Ascending aorta (tissue), 2 donors: ENCODE data around the gene POLR1E. TPM values are rescaled to one million over a fixed set of nuclear protein-coding genes. Genes with fewer than 3 reads are reported as not detected.
A peak's percentile ranks its signal among the peaks of the same experiment; 100 is the strongest.

Experiments used
- DNase-seq, 2 donors: peaks; one replicate each; pipeline ENCODE4 v3.0.0-alpha.2; 2019; ENCODE audit warnings: low spot score in 2 of 2
- H3K27ac ChIP-seq, 2 donors: fragments of 200-600 bp; sonication (generic); one replicate each; pipeline ENCODE4 v1.5.1; 2016 to 2017; ENCODE audit warnings: mild to moderate bottlenecking in 1 of 2
- H3K27me3 ChIP-seq: fragments of 200-600 bp; sonication (generic); one replicate; pipeline ENCODE4 v1.5.1; 2017
- H3K36me3 ChIP-seq, 2 donors: fragments of 200-600 bp; sonication (generic); one replicate each; pipeline ENCODE4 v1.5.1; 2016
- H3K4me1 ChIP-seq, 2 donors: fragments of 200-600 bp; sonication (generic); one replicate each; pipeline ENCODE4 v1.5.1; 2016 to 2017; ENCODE audit warnings: mild to moderate bottlenecking in 1 of 2
- H3K4me3 ChIP-seq, 2 donors: fragments of 200-600 bp; sonication (generic); one replicate each; pipeline ENCODE4 v1.5.1; 2016 to 2017; ENCODE audit warnings: mild to moderate bottlenecking in 1 of 2
- H3K9me3 ChIP-seq, 2 donors: fragments of 200-600 bp; sonication (generic); one replicate each; pipeline ENCODE4 v1.5.1; 2016
- intact Hi-C: fragments of 100-400 bp; cut with DNase I; formaldehyde crosslinking; loops from one replicate; pipeline ENCODE4 v1.15.1; 2023
- total RNA-seq: library from RNA; depleted of rRNA; stranded (reverse); fragments of >200 nt; gene quantifications from one replicate; pipeline ENCODE4 v1.1.0, GENCODE V29; 2016
- TF ChIP-seq, protein P1 (sequence below), 3 experiments: fragments of 200-600 bp in 2 of 3; fragments of 450-650 bp in 1 of 3; sonication (generic) in 2 of 3; IDR thresholded peaks; one replicate each; pipeline ENCODE4 v1.5.1; 2016 to 2019; ENCODE audit warnings: antibody characterized with exemption in 3 of 3, mild to moderate bottlenecking in 1 of 3, moderate library complexity in 1 of 3

POLR1E gene
- total RNA-seq, 1 donor from 2014 or later: 18.0 TPM

DNA sequence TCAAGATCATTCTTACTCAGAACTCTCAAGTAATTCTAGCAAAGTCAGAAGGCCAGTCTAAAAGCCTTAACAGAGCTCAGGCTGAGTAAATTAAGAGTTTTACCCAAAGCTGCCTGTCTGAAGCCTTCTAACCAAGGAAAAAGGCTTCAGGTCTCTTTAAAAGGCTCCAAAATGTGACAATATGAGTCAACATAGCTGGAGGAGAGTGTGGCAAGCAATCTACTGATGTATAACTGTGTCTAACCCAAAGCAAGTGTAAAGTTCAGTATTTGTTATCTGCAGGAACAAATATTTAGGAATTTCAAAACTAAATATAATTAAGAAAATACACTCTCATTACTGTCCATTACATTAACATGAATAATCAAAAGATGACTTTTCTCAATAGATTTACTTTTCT lies 31.5 kb upstream of the POLR1E start:
- H3K27ac ChIP-seq: no peak overlapping the region
- no peak overlapping the region for H3K4me3 ChIP-seq
- DNase-seq: no peak
- H3K4me1 ChIP-seq: no peaks in the 10 kb centered on the region
- no peaks in the 10 kb centered on the region for H3K27me3 ChIP-seq
- TF ChIP-seq, protein P1, sequence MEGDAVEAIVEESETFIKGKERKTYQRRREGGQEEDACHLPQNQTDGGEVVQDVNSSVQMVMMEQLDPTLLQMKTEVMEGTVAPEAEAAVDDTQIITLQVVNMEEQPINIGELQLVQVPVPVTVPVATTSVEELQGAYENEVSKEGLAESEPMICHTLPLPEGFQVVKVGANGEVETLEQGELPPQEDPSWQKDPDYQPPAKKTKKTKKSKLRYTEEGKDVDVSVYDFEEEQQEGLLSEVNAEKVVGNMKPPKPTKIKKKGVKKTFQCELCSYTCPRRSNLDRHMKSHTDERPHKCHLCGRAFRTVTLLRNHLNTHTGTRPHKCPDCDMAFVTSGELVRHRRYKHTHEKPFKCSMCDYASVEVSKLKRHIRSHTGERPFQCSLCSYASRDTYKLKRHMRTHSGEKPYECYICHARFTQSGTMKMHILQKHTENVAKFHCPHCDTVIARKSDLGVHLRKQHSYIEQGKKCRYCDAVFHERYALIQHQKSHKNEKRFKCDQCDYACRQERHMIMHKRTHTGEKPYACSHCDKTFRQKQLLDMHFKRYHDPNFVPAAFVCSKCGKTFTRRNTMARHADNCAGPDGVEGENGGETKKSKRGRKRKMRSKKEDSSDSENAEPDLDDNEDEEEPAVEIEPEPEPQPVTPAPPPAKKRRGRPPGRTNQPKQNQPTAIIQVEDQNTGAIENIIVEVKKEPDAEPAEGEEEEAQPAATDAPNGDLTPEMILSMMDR (IDR thresholded peaks at IDR 0.05): no peak
- H3K9me3 ChIP-seq: no peaks in the 10 kb centered on the region
- H3K36me3 ChIP-seq: no peaks in the 10 kb centered on the region
- intact Hi-C loops: no loop called here

DNA sequence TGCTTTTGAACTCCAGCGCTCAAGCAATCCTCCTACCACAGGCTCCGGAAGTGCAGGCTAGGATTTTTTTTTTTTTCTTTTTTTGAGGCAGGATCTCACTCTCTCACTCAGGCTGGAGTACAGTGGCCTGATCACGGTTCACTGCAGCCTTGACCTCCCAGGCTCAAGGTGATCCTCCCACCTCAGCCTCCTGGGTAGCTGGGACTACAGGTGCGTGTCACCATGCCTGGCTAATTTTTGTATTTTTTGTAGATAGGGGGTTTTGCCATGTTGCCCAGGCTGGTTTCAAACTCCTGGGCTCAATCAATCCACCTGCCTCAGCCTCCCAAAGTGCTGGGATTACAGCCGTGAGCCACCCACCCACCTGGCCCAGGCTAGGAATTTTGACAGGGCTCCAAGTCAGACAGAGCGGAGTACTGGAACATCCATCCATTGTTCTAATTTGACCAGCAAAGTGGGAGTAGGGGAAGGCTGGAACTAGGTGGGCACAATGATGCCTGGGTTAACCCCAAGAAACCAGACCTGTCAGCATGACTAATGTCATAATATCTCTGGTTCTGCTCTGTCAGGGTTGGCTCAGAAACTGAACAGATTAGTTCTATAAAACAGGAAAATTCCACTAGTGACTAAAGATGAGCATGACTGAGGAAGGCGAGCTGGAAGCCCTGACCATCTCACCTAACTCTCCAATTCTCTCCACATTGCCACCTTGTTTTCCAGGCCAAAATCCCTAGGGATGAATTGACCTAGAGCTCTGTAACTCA lies 29.7 kb upstream of the POLR1E start:
- TF ChIP-seq, protein P1 (IDR thresholded peaks at IDR 0.05): no peak
- no peak overlapping the region for H3K4me3 ChIP-seq
- no peaks in the 10 kb centered on the region for H3K36me3 ChIP-seq
- H3K9me3 ChIP-seq: no peaks in the 10 kb centered on the region
- intact Hi-C loops: no loop called here
- no peak for DNase-seq
- H3K4me1 ChIP-seq: no peaks in the 10 kb centered on the region
- H3K27me3 ChIP-seq: no peaks in the 10 kb centered on the region
- H3K27ac ChIP-seq: no peak overlapping the region

DNA sequence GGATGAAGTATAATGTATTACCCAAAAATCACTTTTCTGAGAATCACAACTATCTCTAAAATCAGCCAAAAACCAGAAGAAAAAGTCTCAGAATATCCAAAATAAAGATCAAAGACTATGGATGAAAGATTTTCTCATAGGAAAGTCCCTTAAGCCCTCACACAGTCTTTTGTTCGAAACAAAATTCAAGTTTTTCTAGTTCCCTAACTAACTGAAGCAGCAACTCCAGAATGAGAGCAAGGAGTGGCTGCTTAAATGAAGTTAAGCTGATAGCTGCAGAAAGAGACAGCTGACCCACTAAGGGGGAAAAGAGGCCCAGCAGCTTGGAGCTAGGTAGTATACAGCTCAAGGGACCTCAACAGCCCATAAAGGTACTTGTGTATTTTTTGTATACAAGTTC lies 28.9 kb upstream of the POLR1E start:
- no peaks in the 10 kb centered on the region for H3K27me3 ChIP-seq
- intact Hi-C loops: no loop called here
- H3K4me1 ChIP-seq: peaks cover 0 to 4% of the 10 kb centered on the region in 2 donors
- no peaks in the 10 kb centered on the region for H3K9me3 ChIP-seq
- no peak for DNase-seq
- no peaks in the 10 kb centered on the region for H3K36me3 ChIP-seq
- no peak overlapping the region for H3K27ac ChIP-seq
- TF ChIP-seq, protein P1 (IDR thresholded peaks at IDR 0.05): no peak
- no peak overlapping the region for H3K4me3 ChIP-seq

DNA sequence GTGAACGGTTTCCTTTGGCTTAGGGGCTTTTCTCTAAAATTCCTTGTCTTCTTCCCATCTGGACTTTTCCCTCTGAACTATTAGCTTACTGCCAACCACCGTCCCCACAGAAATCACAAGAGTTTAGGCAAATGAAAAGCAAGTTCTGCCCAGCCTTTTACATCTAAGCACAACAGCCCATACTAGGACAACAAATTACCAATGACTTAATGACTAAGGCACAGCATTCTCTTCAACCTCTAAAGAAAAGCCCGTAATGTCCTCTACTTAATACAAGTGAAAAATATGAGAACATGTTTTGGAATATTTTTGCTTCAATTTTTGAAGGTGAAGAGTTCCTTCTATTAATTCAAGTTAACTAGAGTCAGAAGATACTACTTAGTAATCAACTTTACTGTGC lies 21.7 kb upstream of the POLR1E start:
- H3K27me3 ChIP-seq: no peaks in the 10 kb centered on the region
- intact Hi-C loops: loop anchor here (1.0 to 10.0 kb wide), 5 partner anchors 42 to 979 kb away; partner anchors contain the start of gene GRHPR
- peaks cover 4 to 27% of the 10 kb centered on the region in 2 donors for H3K4me1 ChIP-seq
- H3K4me3 ChIP-seq: peak overlapping the region; percentile 79 to 92
- no peaks in the 10 kb centered on the region for H3K9me3 ChIP-seq
- no peaks in the 10 kb centered on the region for H3K36me3 ChIP-seq
- peak overlapping the region; percentile 97 to 99 for H3K27ac ChIP-seq
- TF ChIP-seq, protein P1 (IDR thresholded peaks at IDR 0.05): no peak
- DNase-seq: no peak

DNA sequence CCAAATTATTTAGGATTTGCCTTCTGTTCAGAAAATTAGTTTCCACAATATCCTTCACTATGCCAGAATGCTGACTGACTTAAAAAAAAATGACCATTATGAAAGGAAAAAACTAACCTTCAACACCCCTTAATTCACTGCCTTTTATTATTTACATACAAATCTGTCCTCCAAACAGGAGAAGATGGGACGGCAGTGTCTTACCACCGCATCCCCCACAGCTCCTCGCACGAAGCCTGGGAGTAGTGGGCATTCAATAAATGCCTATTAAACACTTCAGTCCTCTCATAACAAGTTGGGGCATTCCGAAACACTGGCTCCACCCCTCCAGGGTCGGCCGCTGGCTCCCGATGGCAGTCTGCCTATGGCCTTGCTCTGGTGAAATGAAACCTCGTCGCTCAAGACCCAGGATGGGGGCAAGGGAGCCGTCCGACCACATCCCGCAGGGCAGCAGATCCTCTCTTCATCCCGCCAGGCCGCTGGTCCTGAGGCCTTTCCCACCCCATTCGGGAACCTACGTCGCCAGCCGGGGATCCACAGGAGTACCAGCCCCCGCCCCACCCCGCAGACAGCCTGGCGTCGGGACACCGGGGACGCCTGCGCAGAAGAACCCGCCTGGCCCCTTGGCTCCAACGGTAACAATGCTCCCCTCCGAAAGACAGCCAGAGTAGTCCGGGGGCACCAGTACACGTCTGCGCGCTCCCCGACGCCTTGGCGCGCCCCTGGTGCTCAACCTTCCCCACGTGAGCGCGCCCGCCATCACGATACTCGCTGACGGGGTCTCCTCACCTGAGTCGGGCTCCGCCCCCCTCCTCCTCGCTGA lies 21.1 kb upstream of the POLR1E start:
- no peaks in the 10 kb centered on the region for H3K27me3 ChIP-seq
- peaks cover 4 to 27% of the 10 kb centered on the region in 2 donors for H3K4me1 ChIP-seq
- H3K4me3 ChIP-seq: peak overlapping the region; percentile 79 to 92
- no peaks in the 10 kb centered on the region for H3K9me3 ChIP-seq
- peak overlapping the region; percentile 97 to 99 for H3K27ac ChIP-seq
- TF ChIP-seq, protein P1 (IDR thresholded peaks at IDR 0.05): no peak
- peak; percentile 33 to 87 for DNase-seq
- intact Hi-C loops: loop anchor here (1.0 to 10.0 kb wide), 8 partner anchors 21 to 980 kb away; partner anchors contain the start of genes GRHPR, POLR1E and ZCCHC7
- H3K36me3 ChIP-seq: no peaks in the 10 kb centered on the region
